ENCODE measurements around the gene KRTAP1-5. TPM values are rescaled to one million over a fixed set of nuclear protein-coding genes. Genes with fewer than 3 reads are reported as not detected.

Gene KRTAP1-5, protein sequence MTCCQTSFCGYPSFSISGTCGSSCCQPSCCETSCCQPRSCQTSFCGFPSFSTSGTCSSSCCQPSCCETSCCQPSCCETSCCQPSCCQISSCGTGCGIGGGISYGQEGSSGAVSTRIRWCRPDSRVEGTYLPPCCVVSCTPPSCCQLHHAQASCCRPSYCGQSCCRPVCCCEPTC
- total RNA-seq (2022; extraction: Qiagen RNA extraction) = not detected in 5 replicates

DNA sequence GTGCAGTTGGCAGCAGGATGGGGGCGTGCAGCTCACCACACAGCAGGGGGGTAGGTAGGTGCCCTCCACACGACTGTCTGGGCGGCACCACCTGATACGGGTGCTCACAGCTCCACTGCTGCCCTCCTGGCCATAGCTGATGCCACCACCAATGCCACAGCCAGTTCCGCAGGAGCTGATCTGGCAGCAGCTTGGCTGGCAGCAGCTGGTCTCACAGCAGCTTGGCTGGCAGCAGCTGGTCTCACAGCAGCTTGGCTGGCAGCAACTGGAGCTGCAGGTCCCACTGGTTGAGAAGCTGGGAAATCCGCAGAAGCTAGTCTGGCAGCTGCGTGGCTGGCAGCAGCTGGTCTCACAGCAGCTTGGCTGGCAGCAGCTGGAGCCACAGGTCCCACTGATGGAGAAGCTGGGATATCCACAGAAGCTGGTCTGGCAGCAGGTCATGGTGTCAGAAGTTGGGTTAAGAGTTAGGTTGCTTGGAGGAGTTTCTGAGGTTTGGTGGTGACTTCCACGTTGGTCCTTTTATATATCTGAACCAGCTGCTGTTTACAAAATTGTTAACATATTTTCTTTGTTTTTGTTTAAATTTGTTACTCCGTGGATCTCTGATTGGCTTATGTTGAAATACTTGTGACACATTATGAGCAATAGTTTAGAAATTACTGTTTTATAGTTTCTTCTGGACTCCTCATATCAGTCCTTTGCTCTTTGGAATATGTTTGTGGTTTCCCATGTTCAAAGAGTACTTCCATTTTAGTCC is at the start of gene KRTAP1-5:
Gene KRTAP1-5, minus strand, starts transcription at position 494 of the 757 bp plus-strand sequence. Its CDS starts 53 bp downstream, at position 441.

DNA sequence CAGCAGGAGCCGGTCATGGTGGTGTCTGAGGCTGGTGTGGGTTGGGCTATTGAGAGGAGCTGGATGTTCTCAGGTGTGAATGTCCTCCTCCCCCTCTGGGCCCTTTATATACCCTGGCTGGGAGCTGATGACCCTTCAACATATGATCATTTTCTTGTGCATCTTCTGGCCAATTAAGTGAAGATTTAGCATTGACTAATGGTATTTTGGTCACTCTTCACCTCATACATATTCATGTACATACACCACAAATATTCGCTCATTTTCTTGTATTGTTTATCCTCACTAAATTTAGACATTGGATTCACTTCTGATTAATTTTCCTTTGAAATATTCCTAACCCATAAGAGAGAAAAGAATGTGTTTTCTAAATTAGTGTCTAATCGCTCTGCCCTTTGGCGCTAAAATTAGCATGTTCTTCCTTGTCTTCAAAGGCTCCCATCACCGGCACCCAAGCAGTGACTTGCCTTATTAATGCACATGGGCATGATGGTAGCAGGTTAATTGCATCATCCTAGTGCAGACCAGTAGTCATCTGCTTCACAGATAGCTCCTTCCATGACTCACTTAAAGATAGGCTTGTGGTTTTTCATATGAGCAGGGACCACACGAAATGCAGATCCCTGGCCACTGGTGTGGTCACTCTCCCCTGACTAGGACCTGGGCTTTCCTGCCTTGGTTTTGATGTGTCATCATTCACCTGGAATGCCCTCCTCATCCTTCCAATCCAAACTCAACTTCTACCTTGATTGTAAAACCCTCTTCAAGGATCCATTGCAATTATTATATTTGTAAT is 39.0 kb upstream of the KRTAP1-5 start, which contains the start of gene KRTAP2-4:
Gene KRTAP2-4, minus strand, starts transcription at position 51 of the 796 bp plus-strand sequence. Its CDS starts 34 bp downstream, at position 17.

DNA sequence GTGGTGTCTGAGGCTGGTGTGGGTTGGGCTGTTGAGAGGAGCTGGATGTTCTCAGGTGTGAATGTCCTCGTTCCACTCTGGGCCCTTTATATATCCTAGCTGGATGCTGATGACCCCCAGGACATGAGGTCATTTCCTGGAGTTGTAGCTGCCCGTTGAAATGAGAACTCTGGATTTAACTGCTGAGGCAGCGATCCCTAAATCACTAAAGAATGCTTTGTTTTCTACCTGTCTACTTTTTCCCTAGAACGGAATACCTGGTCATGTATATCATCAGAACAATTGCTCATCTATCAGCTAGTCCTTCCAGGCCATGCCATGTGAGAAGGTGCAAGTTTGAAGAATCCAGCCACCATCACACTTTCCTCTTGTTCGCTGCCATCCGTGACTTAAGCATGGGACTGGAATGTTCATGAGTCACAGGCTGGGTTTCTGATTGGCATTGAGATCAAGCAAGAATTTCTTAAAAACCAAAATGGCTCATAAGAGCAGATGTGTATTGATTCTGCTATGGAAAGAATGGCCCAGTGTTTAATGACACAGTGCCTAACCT is 33.1 kb upstream of the KRTAP1-5 start, which contains the start of gene KRTAP2-3:
Gene KRTAP2-3, minus strand, starts transcription at position 63 of the 553 bp plus-strand sequence. CDS start 64 bp downstream, outside the sequence.

DNA sequence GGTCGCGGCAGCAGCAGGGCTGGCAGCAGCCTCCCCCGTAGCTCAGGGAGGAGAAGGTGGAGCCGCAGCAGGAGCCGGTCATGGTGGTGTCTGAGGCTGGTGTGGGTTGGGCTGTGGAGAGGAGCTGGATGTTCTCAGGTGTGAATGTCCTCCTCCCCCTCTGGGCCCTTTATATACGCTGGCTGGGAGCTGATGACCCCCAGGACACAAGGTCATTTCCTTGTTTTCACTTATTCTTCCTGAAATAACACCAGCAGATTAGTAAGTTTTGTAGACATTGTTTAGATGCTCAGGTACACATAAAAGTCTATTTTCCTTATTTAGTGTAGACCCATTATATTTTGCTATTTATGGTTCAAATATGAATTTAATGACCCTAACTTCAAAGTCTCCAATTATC is 28.1 kb upstream of the KRTAP1-5 start, which contains the start of gene KRTAP2-2:
Gene KRTAP2-2, minus strand, starts transcription at position 101 of the 400 bp plus-strand sequence. Its CDS starts 19 bp downstream, at position 82.

DNA sequence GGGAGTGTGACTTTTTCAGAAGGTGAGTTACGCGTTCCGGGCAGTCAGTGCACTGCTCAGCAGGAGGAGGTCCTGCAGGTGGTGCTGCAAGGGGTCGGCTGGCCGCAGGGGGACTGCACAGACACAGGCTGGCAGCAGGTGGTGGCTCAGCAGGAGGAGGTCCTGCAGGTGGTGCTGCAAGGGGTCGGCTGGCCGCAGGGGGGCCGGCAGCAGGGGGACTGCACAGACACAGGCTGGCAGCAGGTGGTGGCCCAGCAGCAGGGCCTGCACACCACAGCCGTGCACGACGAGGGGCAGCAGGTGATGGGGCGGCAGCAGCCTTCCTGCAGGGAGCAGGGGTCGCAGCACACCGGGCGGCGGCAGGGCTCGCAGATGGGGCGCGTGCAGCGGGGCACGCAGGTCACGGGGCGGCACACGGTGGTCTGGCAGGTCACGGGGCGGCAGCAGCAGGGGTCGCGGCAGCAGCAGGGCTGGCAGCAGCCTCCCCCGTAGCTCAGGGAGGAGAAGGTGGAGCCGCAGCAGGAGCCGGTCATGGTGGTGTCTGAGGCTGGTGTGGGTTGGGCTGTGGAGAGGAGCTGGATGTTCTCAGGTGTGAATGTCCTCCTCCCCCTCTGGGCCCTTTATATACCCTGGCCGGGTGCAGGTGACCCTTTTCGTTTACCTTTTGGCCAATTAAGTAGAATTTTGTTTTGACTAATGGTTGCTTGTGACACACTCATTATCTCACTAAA is 19.9 kb upstream of the KRTAP1-5 start, which contains the start of gene KRTAP2-1:
Gene KRTAP2-1, minus strand, starts transcription at position 582 of the 731 bp plus-strand sequence. Its CDS starts 49 bp downstream, at position 533.

DNA sequence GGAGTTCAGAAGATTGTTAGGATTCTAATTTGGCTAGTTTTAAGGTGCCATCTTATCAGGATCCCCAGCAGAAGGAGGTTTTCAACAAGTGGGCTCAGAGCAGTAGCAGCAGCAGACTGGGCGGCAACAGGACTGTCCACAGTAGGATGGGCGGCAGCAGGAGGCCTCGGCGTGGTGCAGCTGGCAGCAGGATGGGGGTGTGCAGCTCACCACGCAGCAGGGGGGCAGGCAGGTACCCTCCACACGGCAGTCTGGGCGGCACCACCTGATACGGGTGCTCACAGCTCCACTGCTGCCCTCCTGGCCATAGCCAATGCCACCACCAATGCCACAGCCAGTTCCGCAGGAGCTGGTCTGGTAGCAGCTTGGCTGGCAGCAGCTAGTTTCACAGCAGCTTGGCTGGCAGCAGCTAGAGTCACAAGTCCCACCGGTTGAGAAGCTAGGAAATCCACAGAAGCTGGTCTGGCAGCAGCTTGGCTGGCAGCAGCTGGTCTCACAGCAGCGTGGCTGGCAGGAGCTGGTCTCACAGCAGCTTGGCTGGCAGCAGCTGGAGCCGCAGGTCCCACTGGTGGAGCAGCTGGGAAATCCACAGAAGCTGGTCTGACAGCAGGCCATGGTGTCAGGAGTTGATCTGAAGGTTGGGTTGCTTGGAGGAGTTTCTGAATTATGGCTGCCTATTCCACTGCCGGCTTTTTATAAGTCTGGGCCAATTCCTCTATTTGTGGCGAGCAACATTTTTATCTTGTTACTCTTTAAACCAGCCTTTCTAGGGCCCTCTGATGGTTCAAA is 14.0 kb upstream of the KRTAP1-5 start, which contains the start of gene KRTAP1-1:
Gene KRTAP1-1, minus strand, starts transcription at position 668 of the 789 bp plus-strand sequence. Its CDS starts 53 bp downstream, at position 615.

DNA sequence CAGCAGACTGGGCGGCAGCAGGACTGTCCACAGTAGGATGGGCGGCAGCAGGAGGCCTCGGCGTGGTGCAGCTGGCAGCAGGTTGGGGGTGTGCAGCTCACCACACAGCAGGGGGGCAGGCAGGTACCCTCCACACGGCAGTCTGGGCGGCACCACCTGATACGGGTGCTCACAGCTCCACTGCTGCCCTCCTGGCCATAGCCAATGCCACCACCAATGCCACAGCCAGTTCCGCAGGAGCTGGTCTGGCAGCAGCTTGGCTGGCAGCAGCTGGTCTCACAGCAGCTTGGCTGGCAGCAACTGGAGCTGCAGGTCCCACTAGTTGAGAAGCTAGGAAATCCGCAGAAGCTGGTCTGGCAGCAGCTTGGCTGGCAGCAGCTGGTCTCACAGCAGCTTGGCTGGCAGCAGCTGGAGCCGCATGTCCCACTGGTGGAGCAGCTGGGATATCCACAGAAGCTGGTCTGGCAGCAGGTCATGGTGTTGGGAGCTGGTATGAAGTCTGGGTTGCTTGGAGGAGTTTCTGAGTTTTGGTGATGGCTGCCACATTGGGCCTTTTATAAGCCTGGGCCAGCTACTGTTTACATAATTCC is 7.4 kb upstream of the KRTAP1-5 start, which contains the start of gene KRTAP1-3:
Gene KRTAP1-3, minus strand, starts transcription at position 529 of the 590 bp plus-strand sequence. Its CDS starts 53 bp downstream, at position 476.

DNA sequence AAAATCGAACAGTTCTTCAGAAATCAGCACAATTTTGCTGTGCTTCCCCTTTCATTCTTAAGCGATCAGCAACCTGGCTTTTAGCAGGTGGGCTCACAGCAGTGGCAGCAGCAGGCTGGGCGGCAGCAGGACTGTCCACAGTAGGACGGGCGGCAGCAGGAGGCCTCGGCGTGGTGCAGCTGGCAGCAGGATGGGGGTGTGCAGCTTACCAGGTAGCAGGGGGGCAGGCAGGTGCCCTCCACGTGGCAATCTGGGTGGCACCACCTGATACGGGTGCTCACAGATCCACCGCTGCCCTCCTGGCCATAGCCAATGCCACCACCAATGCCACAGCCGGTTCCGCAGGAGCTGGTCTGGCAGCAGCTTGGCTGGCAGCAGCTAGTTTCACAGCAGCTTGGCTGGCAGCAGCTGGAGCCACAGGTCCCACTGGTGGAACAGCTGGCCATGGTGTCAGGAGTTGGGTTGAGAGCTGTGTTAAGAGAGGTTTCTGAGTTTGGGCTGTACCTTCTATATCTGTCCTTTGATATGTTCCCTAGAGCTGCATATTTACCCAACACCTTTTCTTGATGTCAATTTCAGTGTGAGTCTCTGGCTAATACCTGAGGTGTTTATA is 2.7 kb upstream of the KRTAP1-5 start, which contains the start of gene KRTAP1-4:
Gene KRTAP1-4, minus strand, starts transcription at position 563 of the 613 bp plus-strand sequence. Its CDS starts 117 bp downstream, at position 446.

DNA sequence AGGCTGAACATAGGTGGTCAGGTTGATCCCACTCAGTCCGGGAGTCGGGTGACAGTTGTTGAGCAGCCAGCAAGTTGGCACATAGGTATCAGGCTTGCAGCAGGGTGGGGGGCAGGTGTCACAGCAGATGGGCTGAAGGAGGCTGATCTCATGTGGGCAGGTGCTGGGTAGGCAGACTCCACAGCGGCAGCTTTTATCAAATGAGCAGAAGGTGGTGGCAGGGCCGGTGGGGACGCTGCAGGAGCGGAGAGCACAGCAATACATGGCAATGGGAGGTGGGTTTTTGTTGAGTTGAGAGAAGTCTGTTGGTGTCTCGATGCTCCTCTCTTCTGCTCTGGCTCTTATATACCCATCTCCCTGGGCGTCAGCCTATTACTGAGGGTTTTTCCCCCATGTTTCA is 18.2 kb downstream of the KRTAP1-5 start, which contains the start of gene KRTAP3-1:
Gene KRTAP3-1, minus strand, starts transcription at position 318 of the 400 bp plus-strand sequence. Its CDS starts 54 bp downstream, at position 264.

DNA sequence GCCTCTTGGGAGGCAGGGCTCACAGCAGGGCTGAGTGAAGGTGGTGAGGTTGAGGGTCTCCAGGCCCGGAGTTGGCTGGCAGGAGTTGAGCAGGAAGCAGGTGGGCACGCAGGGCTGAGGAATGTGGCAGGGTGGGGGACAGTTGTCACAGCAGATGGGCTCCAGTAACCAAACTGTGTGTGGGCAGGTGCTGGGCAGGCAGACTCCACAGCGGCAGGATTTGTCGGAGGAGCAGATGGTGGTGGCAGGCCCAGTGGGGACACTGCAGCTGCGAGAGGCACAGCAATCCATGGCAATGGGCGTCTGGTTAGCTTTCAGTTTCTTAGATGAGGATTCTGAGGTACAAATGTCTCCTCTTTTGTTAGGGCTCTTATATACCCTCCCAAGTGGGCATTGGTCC is 27.4 kb downstream of the KRTAP1-5 start, which contains the start of gene KRTAP3-2:
Gene KRTAP3-2, minus strand, starts transcription at position 344 of the 400 bp plus-strand sequence. Its CDS starts 53 bp downstream, at position 291.

DNA sequence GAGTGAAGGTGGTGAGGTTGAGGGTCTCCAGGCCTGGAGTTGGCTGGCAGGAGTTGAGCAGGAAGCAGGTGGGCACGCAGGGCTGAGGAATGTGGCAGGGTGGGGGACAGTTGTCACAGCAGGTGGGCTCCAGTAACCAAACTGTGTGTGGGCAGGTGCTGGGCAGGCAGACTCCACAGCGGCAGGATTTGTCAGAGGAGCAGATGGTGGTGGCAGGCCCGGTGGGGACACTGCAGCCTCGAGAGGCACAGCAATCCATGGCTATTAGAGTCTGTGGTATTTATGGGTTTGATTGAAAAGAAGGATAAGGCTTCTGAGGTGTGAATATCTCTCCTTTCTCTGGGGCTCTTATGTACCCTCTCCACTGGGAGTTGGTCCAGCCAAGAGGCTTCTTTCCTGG is 33.2 kb downstream of the KRTAP1-5 start, which contains the start of gene KRTAP3-3:
Gene KRTAP3-3, minus strand, starts transcription at position 326 of the 400 bp plus-strand sequence. Its CDS starts 67 bp downstream, at position 259.

DNA sequence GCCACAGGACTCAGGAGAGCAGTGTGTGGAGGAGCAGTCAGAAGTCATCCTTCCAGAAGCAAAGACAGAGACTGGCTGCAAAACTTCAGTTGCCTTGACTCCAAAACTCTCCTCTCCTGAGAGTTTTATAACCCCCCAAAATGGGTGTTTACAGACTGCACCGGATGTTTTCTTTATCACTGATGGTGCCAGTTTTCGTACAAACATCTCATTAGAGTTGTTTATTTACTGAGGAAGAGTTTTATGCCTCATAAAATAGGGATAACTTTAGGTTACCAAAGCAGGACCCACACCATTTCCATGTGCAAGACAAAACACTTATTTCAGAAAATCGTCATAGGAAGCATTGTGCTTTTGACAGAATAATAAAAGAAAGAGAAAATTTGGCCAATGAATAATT is 42.8 kb downstream of the KRTAP1-5 start, which contains the start of gene KRT40:
Gene KRT40, minus strand, starts transcription at position 101 of the 400 bp plus-strand sequence. Its CDS starts 53 bp downstream, at position 48.

Other genes with a start within 250 kb of the KRTAP1-5 start
- 0.18 TPM in 1 of 5 replicates, not detected in the others for gene KRT27, start 244.7 kb downstream of the KRTAP1-5 start, total RNA-seq (2022; extraction: Qiagen RNA extraction)
- gene KRT28, start 227.2 kb downstream of the KRTAP1-5 start, total RNA-seq (2022; extraction: Qiagen RNA extraction) = not detected in 5 replicates
- 66.5 to 79.2 TPM (median 70.8 TPM) in 5 replicates for gene KRT10, start 204.6 kb downstream of the KRTAP1-5 start, total RNA-seq (2022; extraction: Qiagen RNA extraction)
- not detected in 5 replicates for gene KRT12, start 160.0 kb downstream of the KRTAP1-5 start, total RNA-seq (2022; extraction: Qiagen RNA extraction)
- gene KRT20, start 142.0 kb downstream of the KRTAP1-5 start, total RNA-seq (2022; extraction: Qiagen RNA extraction) = 0.11 to 0.49 TPM (median 0.19 TPM) in 5 replicates
- gene KRT23, start 89.6 kb downstream of the KRTAP1-5 start, total RNA-seq (2022; extraction: Qiagen RNA extraction) = 0.07 to 0.18 TPM (median 0.08 TPM) in 5 replicates
- not detected in 5 replicates for gene KRT39, start 60.3 kb downstream of the KRTAP1-5 start, total RNA-seq (2022; extraction: Qiagen RNA extraction)
- not detected in 5 replicates for gene KRT40, start 42.9 kb downstream of the KRTAP1-5 start, total RNA-seq (2022; extraction: Qiagen RNA extraction)
- gene KRTAP3-3, start 33.0 kb downstream of the KRTAP1-5 start, total RNA-seq (2022; extraction: Qiagen RNA extraction) = not detected in 5 replicates
- gene KRTAP3-2, start 27.3 kb downstream of the KRTAP1-5 start, total RNA-seq (2022; extraction: Qiagen RNA extraction) = 0.16 to 0.41 TPM (median 0.28 TPM) in 4 of 5 replicates, not detected in the other
- gene KRTAP3-1, start 18.1 kb downstream of the KRTAP1-5 start, total RNA-seq (2022; extraction: Qiagen RNA extraction) = not detected in 5 replicates
- gene KRTAP1-4, start 3.0 kb upstream of the KRTAP1-5 start, total RNA-seq (2022; extraction: Qiagen RNA extraction) = not detected in 5 replicates
- not detected in 5 replicates for gene KRTAP1-3, start 7.7 kb upstream of the KRTAP1-5 start, total RNA-seq (2022; extraction: Qiagen RNA extraction)
- gene KRTAP1-1, start 14.2 kb upstream of the KRTAP1-5 start, total RNA-seq (2022; extraction: Qiagen RNA extraction) = not detected in 5 replicates
- not detected in 5 replicates for gene KRTAP2-1, start 20.1 kb upstream of the KRTAP1-5 start, total RNA-seq (2022; extraction: Qiagen RNA extraction)
- gene KRTAP2-2, start 28.0 kb upstream of the KRTAP1-5 start, total RNA-seq (2022; extraction: Qiagen RNA extraction) = not detected in 5 replicates
- 0.18 TPM in 1 of 5 replicates, not detected in the others for gene KRTAP2-3, start 32.9 kb upstream of the KRTAP1-5 start, total RNA-seq (2022; extraction: Qiagen RNA extraction)
- gene KRTAP2-4, start 38.7 kb upstream of the KRTAP1-5 start, total RNA-seq (2022; extraction: Qiagen RNA extraction) = not detected in 5 replicates
- gene KRTAP4-7, start 56.9 kb upstream of the KRTAP1-5 start, total RNA-seq (2022; extraction: Qiagen RNA extraction) = not detected in 5 replicates
- gene KRTAP4-8, start 70.9 kb upstream of the KRTAP1-5 start, total RNA-seq (2022; extraction: Qiagen RNA extraction) = not detected in 5 replicates
- gene KRTAP4-16, start 75.0 kb upstream of the KRTAP1-5 start, total RNA-seq (2022; extraction: Qiagen RNA extraction) = not detected in 5 replicates
- gene KRTAP4-9, start 78.2 kb upstream of the KRTAP1-5 start, total RNA-seq (2022; extraction: Qiagen RNA extraction) = not detected in 5 replicates
- gene KRTAP4-11, start 91.2 kb upstream of the KRTAP1-5 start, total RNA-seq (2022; extraction: Qiagen RNA extraction) = not detected in 5 replicates
- gene KRTAP4-12, start 97.0 kb upstream of the KRTAP1-5 start, total RNA-seq (2022; extraction: Qiagen RNA extraction) = not detected in 5 replicates
- gene KRTAP4-6, start 113.3 kb upstream of the KRTAP1-5 start, total RNA-seq (2022; extraction: Qiagen RNA extraction) = not detected in 5 replicates
- not detected in 5 replicates for gene KRTAP4-5, start 122.6 kb upstream of the KRTAP1-5 start, total RNA-seq (2022; extraction: Qiagen RNA extraction)
- gene KRTAP4-4, start 133.5 kb upstream of the KRTAP1-5 start, total RNA-seq (2022; extraction: Qiagen RNA extraction) = not detected in 5 replicates
- not detected in 5 replicates for gene KRTAP4-3, start 141.0 kb upstream of the KRTAP1-5 start, total RNA-seq (2022; extraction: Qiagen RNA extraction)
- gene KRTAP4-2, start 151.0 kb upstream of the KRTAP1-5 start, total RNA-seq (2022; extraction: Qiagen RNA extraction) = not detected in 5 replicates
- 0.14 to 0.25 TPM (median 0.24 TPM) in 3 of 5 replicates, not detected in the others for gene KRTAP4-1, start 157.7 kb upstream of the KRTAP1-5 start, total RNA-seq (2022; extraction: Qiagen RNA extraction)
- not detected in 5 replicates for gene KRTAP9-1, start 162.7 kb upstream of the KRTAP1-5 start, total RNA-seq (2022; extraction: Qiagen RNA extraction)
- gene KRTAP9-2, start 199.4 kb upstream of the KRTAP1-5 start, total RNA-seq (2022; extraction: Qiagen RNA extraction) = not detected in 5 replicates
- not detected in 5 replicates for gene KRTAP9-3, start 205.2 kb upstream of the KRTAP1-5 start, total RNA-seq (2022; extraction: Qiagen RNA extraction)
- not detected in 5 replicates for gene KRTAP9-8, start 210.8 kb upstream of the KRTAP1-5 start, total RNA-seq (2022; extraction: Qiagen RNA extraction)
- not detected in 5 replicates for gene KRTAP9-4, start 222.5 kb upstream of the KRTAP1-5 start, total RNA-seq (2022; extraction: Qiagen RNA extraction)
- not detected in 5 replicates for gene KRTAP9-9, start 228.2 kb upstream of the KRTAP1-5 start, total RNA-seq (2022; extraction: Qiagen RNA extraction)
- gene KRTAP9-6, start 238.2 kb upstream of the KRTAP1-5 start, total RNA-seq (2022; extraction: Qiagen RNA extraction) = not detected in 5 replicates
- not detected in 5 replicates for gene KRTAP9-7, start 248.5 kb upstream of the KRTAP1-5 start, total RNA-seq (2022; extraction: Qiagen RNA extraction)